ENCODE data around the gene ICA1.

DNA sequence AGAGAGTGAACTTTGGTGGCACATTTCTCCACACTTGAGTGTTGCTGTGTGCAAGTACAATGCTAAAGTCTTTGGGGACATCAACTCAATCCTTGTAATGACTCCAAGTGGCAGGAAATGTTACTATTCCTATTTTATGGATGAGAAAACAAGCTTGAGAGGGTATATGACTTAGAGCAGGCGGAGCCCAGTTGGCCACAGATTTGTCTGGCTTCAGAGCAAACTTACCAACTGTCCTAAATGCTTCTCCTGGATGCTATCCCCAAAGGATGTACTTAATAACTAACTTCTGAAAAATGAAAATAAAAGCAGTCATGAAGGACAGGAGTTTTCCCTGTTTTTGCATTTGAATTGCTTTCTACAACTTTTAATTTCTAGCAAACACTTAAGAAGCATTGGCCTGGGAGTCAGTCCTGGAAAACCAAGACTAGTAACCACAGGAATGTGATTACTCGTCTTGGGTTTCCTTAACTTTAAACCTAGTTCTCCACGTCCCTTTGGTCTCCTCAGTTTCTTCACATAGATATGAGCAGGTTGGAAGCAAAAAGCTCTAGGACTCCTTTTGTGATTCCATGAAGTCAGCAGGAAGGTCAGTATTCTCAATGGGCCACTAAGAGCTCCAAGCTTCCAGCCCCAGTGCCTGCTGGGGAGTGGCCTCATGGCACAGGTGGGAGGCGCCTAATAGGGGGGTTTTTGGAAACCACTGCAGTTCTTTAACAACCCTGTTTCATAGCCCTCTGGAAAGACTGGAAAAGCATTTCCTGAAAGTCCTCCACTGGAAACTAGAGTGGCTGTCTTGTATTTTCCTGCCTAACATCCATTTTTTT is 152.6 kb downstream of the ICA1 start:
- TF ChIP-seq, protein P1, sequence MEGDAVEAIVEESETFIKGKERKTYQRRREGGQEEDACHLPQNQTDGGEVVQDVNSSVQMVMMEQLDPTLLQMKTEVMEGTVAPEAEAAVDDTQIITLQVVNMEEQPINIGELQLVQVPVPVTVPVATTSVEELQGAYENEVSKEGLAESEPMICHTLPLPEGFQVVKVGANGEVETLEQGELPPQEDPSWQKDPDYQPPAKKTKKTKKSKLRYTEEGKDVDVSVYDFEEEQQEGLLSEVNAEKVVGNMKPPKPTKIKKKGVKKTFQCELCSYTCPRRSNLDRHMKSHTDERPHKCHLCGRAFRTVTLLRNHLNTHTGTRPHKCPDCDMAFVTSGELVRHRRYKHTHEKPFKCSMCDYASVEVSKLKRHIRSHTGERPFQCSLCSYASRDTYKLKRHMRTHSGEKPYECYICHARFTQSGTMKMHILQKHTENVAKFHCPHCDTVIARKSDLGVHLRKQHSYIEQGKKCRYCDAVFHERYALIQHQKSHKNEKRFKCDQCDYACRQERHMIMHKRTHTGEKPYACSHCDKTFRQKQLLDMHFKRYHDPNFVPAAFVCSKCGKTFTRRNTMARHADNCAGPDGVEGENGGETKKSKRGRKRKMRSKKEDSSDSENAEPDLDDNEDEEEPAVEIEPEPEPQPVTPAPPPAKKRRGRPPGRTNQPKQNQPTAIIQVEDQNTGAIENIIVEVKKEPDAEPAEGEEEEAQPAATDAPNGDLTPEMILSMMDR (conservative IDR thresholded peaks at IDR 0.05; ENCODE audit: low read length), result no peak
- TF ChIP-seq EZH2phosphoT487 (IDR thresholded peaks at IDR 0.05; ENCODE audit: borderline replicate concordance), result no peak
